SK-N-SH (cell line): ENCODE data around the gene CELA3A. TPM values are rescaled to one million over a fixed set of nuclear protein-coding genes. Genes with fewer than 3 reads are reported as not detected.

Source experiments
- CTCF ChIA-PET: fragments of 300-600, 350-600 bp; formaldehyde crosslinking; extraction: SDS; loops from one replicate; lab custom pipeline; 2021; lab: Yijun Ruan, JAX
- POLR2A ChIA-PET: fragments of 350-600 bp; sonication (Branson Sonifier 250); formaldehyde crosslinking; extraction: SDS; loops from one replicate; lab custom pipeline; 2020; ENCODE audit warnings: antibody characterized with exemption, inconsistent platforms; lab: Yijun Ruan, JAX
- DNase-seq: peaks from one replicate; pipeline ENCODE4 v3.0.0; 2012
- H2AFZ ChIP-seq: fragments of 200-600 bp; sonication (generic); 2 replicates; pipeline ENCODE4 v1.8.1; 2016; ENCODE audit warnings: antibody characterized with exemption, mild to moderate bottlenecking, low read depth
- H3F3A ChIP-seq: fragments of 200-600 bp; sonication (generic); replicated peaks from 2 replicates; pipeline ENCODE3; 2016; ENCODE audit warnings: antibody characterized with exemption, mild to moderate bottlenecking; ENCODE audit not compliant: insufficient read depth
- H3K27ac ChIP-seq, 2 experiments: fragments of 200-500 bp in 1 of 2; fragments of 200-600 bp in 1 of 2; sonication (Bioruptor generic) in 1 of 2; sonication (generic), shearing (Covaris generic) in 1 of 2; 2 replicates each; pipeline versions ENCODE4 v1.5.1 to v1.6.1; 2014 to 2016; ENCODE audit warnings: low read depth in 2 of 2, inconsistent platforms in 1 of 2, low read length in 1 of 2, mild to moderate bottlenecking in 1 of 2, mixed read lengths in 1 of 2
- H3K27me3 ChIP-seq: fragments of 200-600 bp; sonication (generic), shearing (Covaris generic); 2 replicates; pipeline ENCODE4 v1.6.1; 2016; ENCODE audit warnings: mixed run types; ENCODE audit not compliant: insufficient read depth
- H3K36me3 ChIP-seq, 2 experiments: fragments of 200-500 bp in 1 of 2; fragments of 200-600 bp in 1 of 2; sonication (Bioruptor generic) in 1 of 2; sonication (generic) in 1 of 2; replicated peaks in 1 of 2; 2 replicates each; pipeline versions ENCODE3 to v1.5.1; 2014 to 2016; ENCODE audit warnings: low read length in 1 of 2, mild to moderate bottlenecking in 1 of 2; ENCODE audit not compliant: insufficient read depth in 2 of 2, control insufficient read depth in 1 of 2
- H3K4me1 ChIP-seq, 2 experiments: fragments of 200-500 bp in 1 of 2; fragments of 200-600 bp in 1 of 2; sonication (Bioruptor generic) in 1 of 2; sonication (generic), shearing (Covaris generic) in 1 of 2; 2 replicates each; pipeline versions ENCODE4 v1.5.1 to v1.6.1; 2014 to 2016; ENCODE audit warnings: low read depth in 1 of 2, low read length in 1 of 2, mixed run types in 1 of 2; ENCODE audit not compliant: insufficient read depth in 2 of 2, control insufficient read depth in 1 of 2
- H3K4me2 ChIP-seq: fragments of 200-600 bp; sonication (generic), shearing (Covaris generic); 2 replicates; pipeline ENCODE4 v1.6.1; 2017; ENCODE audit warnings: mixed run types
- H3K4me3 ChIP-seq, 2 experiments: fragments of 200-500 bp in 1 of 2; fragments of 200-600 bp in 1 of 2; sonication (Bioruptor generic) in 1 of 2; sonication (generic), shearing (Covaris generic) in 1 of 2; 2 replicates each; pipeline versions ENCODE4 v1.5.1 to v1.8.1; 2014 to 2016; ENCODE audit warnings: low read depth in 2 of 2, inconsistent platforms in 1 of 2, low read length in 1 of 2, mild to moderate bottlenecking in 1 of 2, mixed read lengths in 1 of 2, moderate library complexity in 1 of 2
- H3K79me2 ChIP-seq: fragments of 200-600 bp; sonication (generic); 2 replicates; pipeline ENCODE4 v1.8.1; 2017; ENCODE audit warnings: mild to moderate bottlenecking; ENCODE audit not compliant: insufficient read depth
- H3K9ac ChIP-seq: fragments of 200-600 bp; sonication (generic); 2 replicates; pipeline ENCODE4 v1.6.1; 2017; ENCODE audit warnings: mixed run types
- H3K9me2 ChIP-seq: fragments of 200-600 bp; sonication (generic); 2 replicates; pipeline ENCODE4 v1.6.1; 2017; ENCODE audit warnings: mixed run types
- H3K9me3 ChIP-seq: fragments of 200-600 bp; sonication (generic); 2 replicates; pipeline ENCODE4 v1.6.1; 2017; ENCODE audit warnings: mixed run types, mild to moderate bottlenecking, moderate library complexity
- H4K20me1 ChIP-seq: fragments of 200-600 bp; sonication (generic); 2 replicates; pipeline ENCODE4 v1.6.1; 2017; ENCODE audit warnings: mild to moderate bottlenecking, mixed run types; ENCODE audit not compliant: insufficient read depth
- CHD2 ChIP-seq: fragments of 150-350 bp; IDR thresholded peaks from 2 replicates; pipeline ENCODE4 v1.6.1; 2018; ENCODE audit warnings: low read length; ENCODE audit not compliant: partially characterized antibody
- ELF1 ChIP-seq: IDR thresholded peaks from 2 replicates; pipeline ENCODE4 v1.4.0; 2012
- EP300 ChIP-seq, 2 experiments: IDR thresholded peaks; 2 replicates each; pipeline versions ENCODE4 v1.4.0 to v1.6.1; 2012; ENCODE audit warnings: borderline replicate concordance in 1 of 2, low read depth in 1 of 2, low read length in 1 of 2
- FOSL2 ChIP-seq: IDR thresholded peaks from 2 replicates; pipeline ENCODE4 v1.4.0; 2012; ENCODE audit warnings: low read depth, mild to moderate bottlenecking, moderate library complexity, borderline replicate concordance
- GATA2 ChIP-seq: sonication (generic); formaldehyde crosslinking; IDR thresholded peaks from 2 replicates; pipeline ENCODE4 v1.5.0; 2020; ENCODE audit warnings: mild to moderate bottlenecking, missing genetic modification reagents
- MEF2A ChIP-seq: IDR thresholded peaks from 2 replicates; pipeline ENCODE4 v1.4.0; 2012; ENCODE audit warnings: low read depth, borderline replicate concordance
- RCOR1 ChIP-seq: fragments of 150-350 bp; IDR thresholded peaks from 2 replicates; pipeline ENCODE4 v1.6.1; 2017; ENCODE audit warnings: antibody characterized with exemption, low read length
- USF1 ChIP-seq: IDR thresholded peaks from 2 replicates; pipeline ENCODE4 v1.4.0; 2012; ENCODE audit warnings: low read depth, borderline replicate concordance
- YY1 ChIP-seq: IDR thresholded peaks from 2 replicates; pipeline ENCODE4 v1.4.0; 2012; ENCODE audit warnings: low read depth, mild to moderate bottlenecking
- WGBS: methylation state at CpG from one replicate; pipeline ENCODE4 v1.1.6; 2017; ENCODE audit warnings: low lambda C conversion rate; 5-methylcytosine and 5-hydroxymethylcytosine counted together
- polyA plus RNA-seq, 3 experiments: library from polyadenylated mRNA; depleted of rRNA; stranded (reverse); fragments of >200 nt; gene quantifications; 2 replicates each; pipeline ENCODE4 v1.2.3, GENCODE V29; 2012
- TF ChIP-seq, protein P1 (sequence below): IDR thresholded peaks from 2 replicates; pipeline ENCODE4 v1.6.1; 2012; ENCODE audit warnings: mild to moderate bottlenecking, low read depth, low read length, moderate library complexity
- TF ChIP-seq, protein P2 (sequence below): fragments of 150-350 bp; IDR thresholded peaks from 2 replicates; pipeline ENCODE4 v1.6.1; 2017; ENCODE audit warnings: antibody characterized with exemption, low read length, low read depth, borderline replicate concordance
- TF ChIP-seq, protein P3 (sequence below): IDR thresholded peaks from 2 replicates; pipeline ENCODE4 v1.4.0; 2012; ENCODE audit warnings: low read depth, borderline replicate concordance
- TF ChIP-seq, protein P4 (sequence below): IDR thresholded peaks from 2 replicates; pipeline ENCODE4 v1.4.0; 2012; ENCODE audit warnings: low read depth

CELA3A gene
- polyA plus RNA-seq, 1 of the 3 experiments (the other 2 are of a cell fraction): not detected

- TF ChIP-seq, protein P1, sequence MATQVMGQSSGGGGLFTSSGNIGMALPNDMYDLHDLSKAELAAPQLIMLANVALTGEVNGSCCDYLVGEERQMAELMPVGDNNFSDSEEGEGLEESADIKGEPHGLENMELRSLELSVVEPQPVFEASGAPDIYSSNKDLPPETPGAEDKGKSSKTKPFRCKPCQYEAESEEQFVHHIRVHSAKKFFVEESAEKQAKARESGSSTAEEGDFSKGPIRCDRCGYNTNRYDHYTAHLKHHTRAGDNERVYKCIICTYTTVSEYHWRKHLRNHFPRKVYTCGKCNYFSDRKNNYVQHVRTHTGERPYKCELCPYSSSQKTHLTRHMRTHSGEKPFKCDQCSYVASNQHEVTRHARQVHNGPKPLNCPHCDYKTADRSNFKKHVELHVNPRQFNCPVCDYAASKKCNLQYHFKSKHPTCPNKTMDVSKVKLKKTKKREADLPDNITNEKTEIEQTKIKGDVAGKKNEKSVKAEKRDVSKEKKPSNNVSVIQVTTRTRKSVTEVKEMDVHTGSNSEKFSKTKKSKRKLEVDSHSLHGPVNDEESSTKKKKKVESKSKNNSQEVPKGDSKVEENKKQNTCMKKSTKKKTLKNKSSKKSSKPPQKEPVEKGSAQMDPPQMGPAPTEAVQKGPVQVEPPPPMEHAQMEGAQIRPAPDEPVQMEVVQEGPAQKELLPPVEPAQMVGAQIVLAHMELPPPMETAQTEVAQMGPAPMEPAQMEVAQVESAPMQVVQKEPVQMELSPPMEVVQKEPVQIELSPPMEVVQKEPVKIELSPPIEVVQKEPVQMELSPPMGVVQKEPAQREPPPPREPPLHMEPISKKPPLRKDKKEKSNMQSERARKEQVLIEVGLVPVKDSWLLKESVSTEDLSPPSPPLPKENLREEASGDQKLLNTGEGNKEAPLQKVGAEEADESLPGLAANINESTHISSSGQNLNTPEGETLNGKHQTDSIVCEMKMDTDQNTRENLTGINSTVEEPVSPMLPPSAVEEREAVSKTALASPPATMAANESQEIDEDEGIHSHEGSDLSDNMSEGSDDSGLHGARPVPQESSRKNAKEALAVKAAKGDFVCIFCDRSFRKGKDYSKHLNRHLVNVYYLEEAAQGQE: no peak
- TF ChIP-seq RCOR1 (peak; percentile 56), FOSL2 (no peak), EP300 (IDR thresholded peaks at IDR 0.05; ENCODE audit: borderline replicate concordance in 1 of 2, low read depth in 1 of 2, low read length in 1 of 2) (peak in 1 of 2 experiments; percentile 77; a peak in 1 of 4 replicates), USF1 (no peak), MEF2A (no peak)
- TF ChIP-seq, protein P2, sequence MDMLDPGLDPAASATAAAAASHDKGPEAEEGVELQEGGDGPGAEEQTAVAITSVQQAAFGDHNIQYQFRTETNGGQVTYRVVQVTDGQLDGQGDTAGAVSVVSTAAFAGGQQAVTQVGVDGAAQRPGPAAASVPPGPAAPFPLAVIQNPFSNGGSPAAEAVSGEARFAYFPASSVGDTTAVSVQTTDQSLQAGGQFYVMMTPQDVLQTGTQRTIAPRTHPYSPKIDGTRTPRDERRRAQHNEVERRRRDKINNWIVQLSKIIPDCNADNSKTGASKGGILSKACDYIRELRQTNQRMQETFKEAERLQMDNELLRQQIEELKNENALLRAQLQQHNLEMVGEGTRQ: no peak
- TF ChIP-seq, protein P3, sequence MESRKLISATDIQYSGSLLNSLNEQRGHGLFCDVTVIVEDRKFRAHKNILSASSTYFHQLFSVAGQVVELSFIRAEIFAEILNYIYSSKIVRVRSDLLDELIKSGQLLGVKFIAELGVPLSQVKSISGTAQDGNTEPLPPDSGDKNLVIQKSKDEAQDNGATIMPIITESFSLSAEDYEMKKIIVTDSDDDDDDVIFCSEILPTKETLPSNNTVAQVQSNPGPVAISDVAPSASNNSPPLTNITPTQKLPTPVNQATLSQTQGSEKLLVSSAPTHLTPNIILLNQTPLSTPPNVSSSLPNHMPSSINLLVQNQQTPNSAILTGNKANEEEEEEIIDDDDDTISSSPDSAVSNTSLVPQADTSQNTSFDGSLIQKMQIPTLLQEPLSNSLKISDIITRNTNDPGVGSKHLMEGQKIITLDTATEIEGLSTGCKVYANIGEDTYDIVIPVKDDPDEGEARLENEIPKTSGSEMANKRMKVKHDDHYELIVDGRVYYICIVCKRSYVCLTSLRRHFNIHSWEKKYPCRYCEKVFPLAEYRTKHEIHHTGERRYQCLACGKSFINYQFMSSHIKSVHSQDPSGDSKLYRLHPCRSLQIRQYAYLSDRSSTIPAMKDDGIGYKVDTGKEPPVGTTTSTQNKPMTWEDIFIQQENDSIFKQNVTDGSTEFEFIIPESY: no peak
Measured at GRCh38 chr1:21961337-21961736, 40.1 kb upstream of the CELA3A start (continued).

- 53% methylated on average over 2 of the region's 2 CpGs for WGBS
- Histone ChIP-seq H3K9ac (no peak overlapping the region), H3K4me2 (no peak overlapping the region), H3K9me3 (no peaks in the 10 kb centered on the region), H3F3A (no peaks in the 10 kb centered on the region), H4K20me1 (no peaks in the 10 kb centered on the region), H3K4me1 (peaks cover 4 to 17% of the 10 kb centered on the region in 2 experiments; a peak in 2 of 4 replicates), H2AFZ (no peak overlapping the region), H3K27ac (peak overlapping the region in 1 of 2 experiments; percentile 24; a peak in 1 of 4 replicates), H3K27me3 (no peaks in the 10 kb centered on the region), H3K79me2 (no peaks in the 10 kb centered on the region), H3K9me2 (no peaks in the 10 kb centered on the region), H3K36me3 (no peaks in the 10 kb centered on the region), H3K4me3 (no peak overlapping the region)
- TF ChIP-seq GATA2 (CRISPR knock-in tag): no peak
- TF ChIP-seq RCOR1: no peak
- TF ChIP-seq FOSL2: no peak
- TF ChIP-seq, protein P4, sequence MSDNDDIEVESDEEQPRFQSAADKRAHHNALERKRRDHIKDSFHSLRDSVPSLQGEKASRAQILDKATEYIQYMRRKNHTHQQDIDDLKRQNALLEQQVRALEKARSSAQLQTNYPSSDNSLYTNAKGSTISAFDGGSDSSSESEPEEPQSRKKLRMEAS: no peak
- no peak for TF ChIP-seq YY1
- no peak for TF ChIP-seq CHD2
- no peak for TF ChIP-seq ELF1
- DNase-seq: no peak
- ChIA-PET CTCF (interaction anchor here (0.8 to 2.8 kb wide), 4 partner anchors 23 to 302 kb away, joined by 3 to 11 read pairs (median 3); no protein-coding TSS in a partner anchor), POLR2A (no interaction called here)
Measured at GRCh38 chr1:21961799-21962198, 39.7 kb upstream of the CELA3A start.
